GM21367 (cell line): ENCODE results near the gene KCNC1.

ENCODE experiments used
- ATAC-seq: cut with Tn5 transposase; IDR thresholded peaks from one replicate; pipeline ENCODE4 v1.9.1; 2021; ENCODE audit not compliant: unreplicated experiment

Gene KCNC1

DNA sequence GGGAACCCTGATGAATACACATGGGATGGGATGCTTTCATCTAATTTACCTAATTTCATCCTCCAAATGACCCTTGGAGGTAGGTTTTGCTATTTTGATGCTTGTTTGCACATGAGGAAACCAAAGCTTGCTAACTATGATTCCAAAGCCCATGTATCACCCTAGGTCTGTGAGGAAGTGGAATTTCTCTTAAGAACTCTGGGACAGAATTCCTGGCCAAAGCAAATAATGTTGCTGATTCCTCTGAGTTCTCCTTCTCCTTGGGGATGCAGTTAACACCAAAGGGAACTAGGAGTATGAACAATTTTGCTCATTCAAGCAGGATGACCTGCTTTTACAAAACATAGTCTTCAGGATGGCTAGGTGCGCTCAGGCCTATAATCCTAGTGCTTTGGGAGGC lies 80.0 kb downstream of the KCNC1 start:
- ATAC-seq, result no peak

DNA sequence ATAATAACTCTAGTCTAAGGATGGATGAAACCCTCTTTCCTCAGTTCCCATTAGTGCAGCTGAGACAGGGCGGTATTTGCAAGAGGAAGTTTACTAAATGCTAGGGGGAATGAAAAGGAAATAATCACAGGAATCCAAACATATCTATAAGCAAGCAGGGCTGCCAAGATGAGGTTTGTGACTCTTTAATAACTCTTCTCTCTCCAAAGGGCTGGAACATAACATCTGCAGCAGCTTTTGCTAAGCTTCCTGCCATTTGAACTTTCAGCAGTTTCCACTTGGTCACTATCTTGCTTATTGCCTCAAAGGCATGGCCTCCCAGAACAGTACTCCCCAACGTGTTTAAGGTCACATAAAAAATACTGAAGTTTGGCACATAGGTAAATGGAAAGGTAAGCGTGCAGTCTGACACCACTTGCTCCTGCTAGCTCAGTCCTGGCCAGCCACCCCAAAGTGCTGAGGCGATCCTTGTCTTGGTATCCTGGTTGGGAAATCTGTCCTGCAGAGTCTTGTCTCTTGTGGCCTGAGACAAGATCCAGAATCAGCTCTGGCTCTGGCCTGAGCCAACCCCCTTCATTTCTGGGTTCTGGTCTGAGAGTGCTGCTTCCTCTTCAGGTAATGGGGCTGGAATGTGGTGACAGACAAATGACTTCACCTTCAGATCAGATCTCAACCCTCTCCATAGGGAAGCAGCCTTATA lies 81.8 kb downstream of the KCNC1 start:
- ATAC-seq, result no peak

DNA sequence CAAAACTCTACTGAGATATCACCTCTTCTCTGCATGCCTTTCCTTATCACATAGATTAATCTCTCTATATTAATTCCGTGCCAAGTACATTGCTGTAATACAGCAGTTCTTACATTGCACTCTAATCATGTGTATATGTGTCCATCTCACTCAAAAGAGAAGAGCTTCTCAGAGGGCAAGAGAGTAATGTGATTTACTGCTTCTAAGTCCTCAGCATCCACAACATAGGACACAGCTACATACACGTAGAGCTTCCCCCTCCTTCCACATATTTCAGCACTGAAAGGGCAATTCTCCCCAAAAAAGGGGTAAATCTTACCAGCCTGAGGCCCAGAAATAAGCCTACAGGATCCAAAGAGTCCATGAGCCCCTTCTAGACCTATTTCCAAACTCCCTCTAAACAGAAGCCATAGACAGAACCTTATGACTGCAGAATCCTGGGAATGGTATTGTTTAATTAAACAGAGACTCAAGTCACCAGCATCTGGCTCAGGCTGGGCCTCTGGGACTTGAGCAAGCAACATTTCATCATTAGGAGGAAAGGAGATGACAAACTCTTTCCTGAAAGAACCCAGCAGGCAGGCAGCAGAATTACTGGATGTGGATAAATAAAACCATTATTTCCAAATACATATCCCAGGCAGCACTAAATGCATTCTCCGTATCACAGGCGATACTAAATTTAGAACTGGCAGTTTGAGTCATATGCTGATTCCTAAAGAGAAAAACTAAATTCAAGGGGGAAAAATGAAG lies 87.2 kb downstream of the KCNC1 start:
- no peak for ATAC-seq

DNA sequence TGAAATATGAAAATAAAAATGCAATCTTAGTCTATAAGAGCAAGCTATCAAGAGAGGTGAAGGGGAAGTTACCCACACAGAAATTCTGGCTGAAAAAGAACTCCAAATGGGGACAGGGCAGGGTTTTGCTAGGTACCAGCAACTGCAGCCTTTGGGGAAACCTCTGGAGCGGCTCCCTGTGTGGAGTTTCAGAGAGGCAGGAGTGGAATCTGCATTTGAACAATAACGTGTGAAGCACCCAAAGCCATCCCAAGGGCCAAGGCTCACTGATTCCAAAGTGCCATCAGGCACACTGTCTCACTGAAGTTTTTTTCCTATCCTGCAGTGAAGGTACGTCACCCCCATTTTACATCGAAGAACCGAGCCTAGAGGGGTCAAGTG lies 87.8 kb downstream of the KCNC1 start:
- ATAC-seq, result no peak

DNA sequence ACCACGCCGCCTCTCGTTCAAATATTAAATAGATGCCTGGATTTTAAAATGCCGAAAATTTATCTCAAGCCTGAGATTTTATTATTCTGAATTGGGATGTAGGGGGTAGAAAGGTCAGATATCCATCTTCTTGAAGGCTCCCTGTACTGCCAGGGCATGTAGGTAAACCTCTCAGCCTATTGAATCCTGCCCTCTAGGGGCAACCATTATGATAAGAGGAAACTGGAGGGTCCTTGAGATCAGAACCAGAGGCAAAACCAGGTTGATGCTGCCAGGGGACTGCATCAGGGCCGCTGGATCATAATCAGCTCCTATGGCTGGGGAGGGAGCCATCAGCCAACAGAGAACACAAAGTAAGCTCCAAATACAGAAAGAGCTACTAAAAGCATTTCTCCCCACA lies 92.4 kb downstream of the KCNC1 start:
- ATAC-seq, result no peak

DNA sequence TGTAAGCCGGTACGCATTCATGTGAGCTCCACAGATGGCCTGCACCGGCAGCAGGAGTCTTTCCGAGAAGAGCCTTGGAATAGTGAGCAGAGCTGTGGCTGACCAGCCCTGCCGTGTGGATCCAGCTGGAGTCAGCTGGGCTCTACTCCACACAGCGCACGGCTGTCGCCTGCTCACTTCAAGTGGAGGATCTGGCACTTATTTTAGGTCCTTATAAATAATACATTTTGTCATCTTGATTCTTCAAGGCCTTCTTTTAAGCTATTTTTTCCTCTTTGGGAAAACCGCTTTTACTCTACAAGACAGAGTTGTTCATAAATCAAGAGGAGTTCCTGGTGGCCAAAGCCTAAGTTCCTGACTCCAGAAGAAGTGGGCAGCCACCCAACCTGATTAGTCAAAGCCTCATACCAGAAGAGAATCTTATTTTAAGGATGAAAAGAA lies 93.8 kb downstream of the KCNC1 start:
- no peak for ATAC-seq

DNA sequence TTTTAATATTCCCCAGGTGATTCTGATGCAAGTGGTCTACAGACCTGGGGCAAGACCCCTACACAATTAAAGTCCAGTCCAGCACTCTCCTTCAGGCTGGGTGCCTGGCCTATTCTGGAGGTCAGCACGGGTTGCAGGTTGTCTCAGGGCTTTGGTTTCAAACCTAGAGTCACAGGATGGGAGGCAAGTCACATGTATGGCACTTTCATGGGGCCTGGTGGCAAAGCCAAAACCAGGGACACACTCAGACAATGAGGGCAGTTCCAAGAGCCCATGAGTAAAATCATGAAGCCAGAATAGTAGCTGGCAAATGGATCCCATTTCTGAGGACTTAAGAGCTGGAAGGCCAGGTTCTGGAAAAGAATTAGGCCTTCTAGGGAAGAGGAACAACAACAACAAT lies 96.6 kb downstream of the KCNC1 start:
- ATAC-seq, result no peak

DNA sequence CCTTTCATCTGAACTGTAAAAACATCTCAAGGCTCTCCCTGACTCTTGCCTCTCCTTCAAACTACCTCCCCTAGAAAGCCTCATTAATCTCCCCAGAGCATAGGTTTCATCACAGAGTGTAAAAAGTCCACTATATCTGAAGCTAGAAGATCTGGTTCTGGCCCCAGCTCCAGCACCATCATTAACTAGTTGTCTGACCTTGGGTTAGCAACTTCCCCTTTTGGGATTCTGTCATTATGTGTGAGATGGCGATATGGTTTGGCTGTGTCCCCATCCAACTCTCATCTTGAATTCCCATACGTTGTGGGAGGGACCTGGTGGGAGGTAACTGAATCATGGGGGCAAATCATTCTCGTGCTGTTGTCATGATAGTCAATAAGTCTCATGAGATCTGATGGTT lies 97.3 kb downstream of the KCNC1 start:
- no peak for ATAC-seq
